GM10266 (cell line): Measurements from ENCODE around the gene EXD1.
"Not testable (repeated sequence)": the region's sequence is repeated elsewhere in the genome, so short reads cannot be mapped to it uniquely, and the experiment has no call there.

Experiments used
- DNase-seq: peaks from one replicate; pipeline ENCODE4 v3.0.0; 2012; ENCODE audit errors: extremely low spot score
- CTCF ChIP-seq: IDR thresholded peaks from 2 replicates; pipeline ENCODE4 v1.5.1; 2012; ENCODE audit warnings: mild to moderate bottlenecking, low read depth; ENCODE audit not compliant: control insufficient read depth, insufficient read depth; ENCODE audit errors: missing control alignments

Gene EXD1

GRCh38 chr15:41148065-41148464 is 82.5 kb downstream of the EXD1 start:
- no peak for TF ChIP-seq CTCF
- no peak for DNase-seq

GRCh38 chr15:41139619-41140018 is 90.9 kb downstream of the EXD1 start:
- TF ChIP-seq CTCF: no peak
- no peak for DNase-seq

- DNase-seq: not testable (repeated sequence)
Measured at GRCh38 chr15:41139112-41139511, 91.4 kb downstream of the EXD1 start.

- DNase-seq: not testable (repeated sequence)
Measured at GRCh38 chr15:41135580-41135979, 95.0 kb downstream of the EXD1 start.

GRCh38 chr15:41133454-41133853 is 97.1 kb downstream of the EXD1 start:
- DNase-seq: no peak
- TF ChIP-seq CTCF: no peak
